ENCODE data around the gene TEAD2.

The TEAD2 gene

DNA sequence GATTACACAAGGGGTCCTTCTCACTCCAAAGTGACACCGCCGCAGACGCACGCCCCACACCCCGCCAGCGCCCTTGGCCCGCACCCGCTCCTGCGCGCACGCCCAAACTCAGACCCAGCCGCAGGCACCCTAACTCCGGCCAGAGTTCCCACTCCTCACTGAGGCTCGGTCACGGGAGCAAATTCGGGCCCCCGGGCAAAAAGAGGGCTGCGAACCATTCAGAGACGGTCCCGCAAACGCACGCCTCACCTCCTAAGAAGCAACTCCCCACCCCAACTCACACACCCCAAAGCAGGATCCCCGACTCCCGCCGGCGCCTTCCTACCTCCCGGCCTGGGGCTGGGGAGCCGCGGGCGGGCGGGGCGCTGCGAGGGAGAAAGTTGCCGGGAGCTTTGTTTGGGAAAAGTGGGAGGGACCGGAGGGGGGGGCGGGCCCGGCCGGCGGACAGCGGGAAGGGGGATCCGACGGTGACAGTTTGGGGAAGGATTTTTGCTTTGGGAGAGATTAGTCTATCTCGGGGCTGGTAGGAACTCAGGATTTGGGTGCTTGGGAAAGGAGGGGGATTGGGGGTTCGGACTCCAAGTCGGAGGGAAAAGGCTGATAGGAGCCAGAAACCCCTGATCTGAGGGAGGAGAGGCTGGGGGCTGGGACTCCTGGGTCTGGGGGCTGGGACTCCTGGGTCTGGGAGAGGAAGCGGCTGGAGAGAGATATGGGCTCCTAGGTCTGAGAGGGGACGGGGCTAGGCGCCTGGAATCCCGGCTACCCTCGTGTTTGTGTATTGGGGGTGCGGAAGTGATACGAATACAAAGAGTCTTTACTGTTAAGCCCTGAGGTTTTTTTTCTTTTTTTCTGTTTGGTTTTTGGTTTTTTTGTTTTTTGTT lies at the start of gene TEAD2:
TSS of gene TEAD2 (minus strand) at position 369 of the 881 bp plus-strand sequence. CDS start 2,341 bp downstream, outside the sequence.
- Histone ChIP-seq H3K9me3 (ENCODE audit: control insufficient read depth in 2 of 2, low read length in 2 of 2) (no peaks in the 10 kb centered on the region), H3K36me3 (ENCODE audit: control insufficient read depth in 2 of 2, insufficient read depth in 2 of 2, low read length in 2 of 2) (no peaks in the 10 kb centered on the region), H3K27ac (ENCODE audit: low read depth in 2 of 2, low read length in 2 of 2) (peak within 1 kb of the TSS; percentile 80 to 84), H3K4me3 (ENCODE audit: low read length in 2 of 2) (peak within 1 kb of the TSS; percentile 72 to 74), H3K9ac (ENCODE audit: low read depth in 1 of 2, low read length in 2 of 2) (peak within 1 kb of the TSS; percentile 72 to 74), H3K27me3 (ENCODE audit: control insufficient read depth in 2 of 2, insufficient read depth in 2 of 2, low read length in 2 of 2) (peaks cover 0 to 4% of the 10 kb centered on the region in 2 donors), H3K4me1 (ENCODE audit: control insufficient read depth in 2 of 2, insufficient read depth in 2 of 2, low read length in 2 of 2) (peaks cover 7 to 12% of the 10 kb centered on the region in 2 donors)

- Histone ChIP-seq H3K27ac (ENCODE audit: low read depth in 2 of 2, low read length in 2 of 2) (no peak overlapping the region), H3K36me3 (ENCODE audit: control insufficient read depth in 2 of 2, insufficient read depth in 2 of 2, low read length in 2 of 2) (no peaks in the 10 kb centered on the region), H3K27me3 (ENCODE audit: control insufficient read depth in 2 of 2, insufficient read depth in 2 of 2, low read length in 2 of 2) (peaks cover 0 to 5% of the 10 kb centered on the region in 2 donors), H3K4me1 (ENCODE audit: control insufficient read depth in 2 of 2, insufficient read depth in 2 of 2, low read length in 2 of 2) (peaks cover 0 to 7% of the 10 kb centered on the region in 2 donors), H3K9me3 (ENCODE audit: control insufficient read depth in 2 of 2, low read length in 2 of 2) (no peaks in the 10 kb centered on the region), H3K4me3 (ENCODE audit: low read length in 2 of 2) (no peak overlapping the region), H3K9ac (ENCODE audit: low read depth in 1 of 2, low read length in 2 of 2) (no peak overlapping the region)
These were observed 49.6 kb upstream of the TEAD2 start for GRCh38 chr19:49411681-49412326.

DNA sequence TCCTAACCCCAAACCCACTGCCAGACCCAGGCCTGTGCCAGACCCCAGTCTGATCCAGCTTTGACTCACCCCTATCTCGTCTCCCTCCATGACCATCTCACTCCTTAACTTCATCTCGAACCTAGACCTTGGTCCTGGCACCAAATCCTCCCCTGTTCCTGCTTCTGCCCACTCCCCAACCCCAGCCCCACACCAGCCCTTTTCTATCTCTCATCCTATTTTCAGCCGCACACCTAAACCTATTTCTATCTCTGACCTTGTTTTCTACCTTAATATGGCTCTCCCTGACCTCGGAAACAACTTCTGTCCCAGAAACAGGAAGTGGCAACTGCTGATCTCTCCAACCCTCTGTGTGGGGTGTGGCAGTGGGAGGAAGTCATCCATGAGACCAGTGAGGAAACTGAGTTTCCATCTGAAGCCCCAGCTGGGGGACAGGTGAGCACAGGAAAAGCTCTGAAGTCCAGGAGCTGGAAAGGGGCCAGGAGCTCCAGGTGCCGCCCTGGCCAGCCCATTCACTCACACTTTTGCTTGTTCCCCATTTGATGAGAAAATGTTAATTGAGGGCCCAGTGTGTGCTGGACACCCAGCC lies 47.3 kb upstream of the TEAD2 start:
- H3K27ac ChIP-seq (ENCODE audit: low read depth in 2 of 2, low read length in 2 of 2): no peak overlapping the region

GRCh38 chr19:49408816-49409440 lies 46.7 kb upstream of the TEAD2 start:
- peaks cover 0 to 7% of the 10 kb centered on the region in 2 donors for H3K4me1 ChIP-seq (ENCODE audit: control insufficient read depth in 2 of 2, insufficient read depth in 2 of 2, low read length in 2 of 2)
- H3K27ac ChIP-seq (ENCODE audit: low read depth in 2 of 2, low read length in 2 of 2): no peak overlapping the region
- H3K4me3 ChIP-seq (ENCODE audit: low read length in 2 of 2): no peak overlapping the region
- H3K9me3 ChIP-seq (ENCODE audit: control insufficient read depth in 2 of 2, low read length in 2 of 2): no peaks in the 10 kb centered on the region
- no peaks in the 10 kb centered on the region for H3K27me3 ChIP-seq (ENCODE audit: control insufficient read depth in 2 of 2, insufficient read depth in 2 of 2, low read length in 2 of 2)
- H3K36me3 ChIP-seq (ENCODE audit: control insufficient read depth in 2 of 2, insufficient read depth in 2 of 2, low read length in 2 of 2): no peaks in the 10 kb centered on the region
- no peak overlapping the region for H3K9ac ChIP-seq (ENCODE audit: low read depth in 1 of 2, low read length in 2 of 2)

More for the DNA sequence above, 47.3 kb upstream of the TEAD2 start:
- no peaks in the 10 kb centered on the region for H3K36me3 ChIP-seq (ENCODE audit: control insufficient read depth in 2 of 2, insufficient read depth in 2 of 2, low read length in 2 of 2)
- H3K27me3 ChIP-seq (ENCODE audit: control insufficient read depth in 2 of 2, insufficient read depth in 2 of 2, low read length in 2 of 2): no peaks in the 10 kb centered on the region
- no peaks in the 10 kb centered on the region for H3K9me3 ChIP-seq (ENCODE audit: control insufficient read depth in 2 of 2, low read length in 2 of 2)
- no peak overlapping the region for H3K4me3 ChIP-seq (ENCODE audit: low read length in 2 of 2)
- peaks cover 0 to 7% of the 10 kb centered on the region in 2 donors for H3K4me1 ChIP-seq (ENCODE audit: control insufficient read depth in 2 of 2, insufficient read depth in 2 of 2, low read length in 2 of 2)
- no peak overlapping the region for H3K9ac ChIP-seq (ENCODE audit: low read depth in 1 of 2, low read length in 2 of 2)

- Histone ChIP-seq H3K4me1 (ENCODE audit: control insufficient read depth in 2 of 2, insufficient read depth in 2 of 2, low read length in 2 of 2) (peaks cover 0 to 7% of the 10 kb centered on the region in 2 donors), H3K36me3 (ENCODE audit: control insufficient read depth in 2 of 2, insufficient read depth in 2 of 2, low read length in 2 of 2) (no peaks in the 10 kb centered on the region), H3K9ac (ENCODE audit: low read depth in 1 of 2, low read length in 2 of 2) (no peak overlapping the region), H3K4me3 (ENCODE audit: low read length in 2 of 2) (no peak overlapping the region), H3K27ac (ENCODE audit: low read depth in 2 of 2, low read length in 2 of 2) (no peak overlapping the region), H3K27me3 (ENCODE audit: control insufficient read depth in 2 of 2, insufficient read depth in 2 of 2, low read length in 2 of 2) (no peaks in the 10 kb centered on the region), H3K9me3 (ENCODE audit: control insufficient read depth in 2 of 2, low read length in 2 of 2) (no peaks in the 10 kb centered on the region)
These were observed 45.3 kb upstream of the TEAD2 start for GRCh38 chr19:49407482-49408015.

GRCh38 chr19:49407079-49407478 lies 44.9 kb upstream of the TEAD2 start:
- Histone ChIP-seq H3K4me1 (ENCODE audit: control insufficient read depth in 2 of 2, insufficient read depth in 2 of 2, low read length in 2 of 2) (peaks cover 0 to 7% of the 10 kb centered on the region in 2 donors), H3K27ac (ENCODE audit: low read depth in 2 of 2, low read length in 2 of 2) (no peak overlapping the region), H3K9me3 (ENCODE audit: control insufficient read depth in 2 of 2, low read length in 2 of 2) (no peaks in the 10 kb centered on the region), H3K9ac (ENCODE audit: low read depth in 1 of 2, low read length in 2 of 2) (no peak overlapping the region), H3K27me3 (ENCODE audit: control insufficient read depth in 2 of 2, insufficient read depth in 2 of 2, low read length in 2 of 2) (no peaks in the 10 kb centered on the region), H3K4me3 (ENCODE audit: low read length in 2 of 2) (no peak overlapping the region), H3K36me3 (ENCODE audit: control insufficient read depth in 2 of 2, insufficient read depth in 2 of 2, low read length in 2 of 2) (no peaks in the 10 kb centered on the region)

DNA sequence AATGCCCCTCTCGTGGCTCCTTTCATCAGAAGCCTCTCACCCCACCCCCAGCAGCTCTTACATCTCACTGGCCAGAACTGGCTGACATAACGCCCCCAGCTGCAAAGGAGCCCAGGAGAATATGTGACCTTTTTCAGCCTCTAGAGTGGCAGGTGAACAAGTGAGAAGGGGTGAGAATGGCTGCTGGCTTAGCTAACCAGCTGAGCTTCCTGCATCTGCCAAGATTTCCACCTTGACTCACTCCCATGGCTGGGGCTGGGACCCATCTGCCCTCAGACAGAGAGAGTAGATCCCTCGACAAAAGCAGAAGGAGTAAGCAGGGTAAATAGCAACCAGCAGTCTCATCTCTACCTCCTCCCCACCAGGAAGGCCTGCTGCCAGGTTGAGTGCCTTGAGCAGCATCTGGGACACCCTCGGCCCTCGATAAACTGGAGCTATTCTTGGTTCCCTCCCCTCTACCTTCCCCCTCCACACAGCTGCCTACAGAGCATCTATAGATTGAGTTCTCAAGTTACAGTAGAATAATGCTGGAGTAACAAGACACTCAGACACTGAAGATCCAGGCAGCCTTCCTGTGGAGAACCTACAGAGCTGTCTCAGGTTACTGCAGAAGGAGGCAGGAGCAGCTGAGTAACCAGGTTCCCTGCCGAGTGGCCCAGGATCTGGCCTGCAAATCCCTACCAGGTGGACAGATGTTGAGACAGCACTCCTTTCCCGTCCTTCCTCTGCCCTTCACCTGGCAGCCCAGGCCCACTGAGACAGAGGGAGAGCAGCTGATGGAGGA lies 41.4 kb upstream of the TEAD2 start:
- no peak overlapping the region for H3K4me3 ChIP-seq (ENCODE audit: low read length in 2 of 2)
- no peaks in the 10 kb centered on the region for H3K4me1 ChIP-seq (ENCODE audit: control insufficient read depth in 2 of 2, insufficient read depth in 2 of 2, low read length in 2 of 2)
- H3K27ac ChIP-seq (ENCODE audit: low read depth in 2 of 2, low read length in 2 of 2): no peak overlapping the region
- no peaks in the 10 kb centered on the region for H3K36me3 ChIP-seq (ENCODE audit: control insufficient read depth in 2 of 2, insufficient read depth in 2 of 2, low read length in 2 of 2)
- no peaks in the 10 kb centered on the region for H3K9me3 ChIP-seq (ENCODE audit: control insufficient read depth in 2 of 2, low read length in 2 of 2)
- no peak overlapping the region for H3K9ac ChIP-seq (ENCODE audit: low read depth in 1 of 2, low read length in 2 of 2)
- no peaks in the 10 kb centered on the region for H3K27me3 ChIP-seq (ENCODE audit: control insufficient read depth in 2 of 2, insufficient read depth in 2 of 2, low read length in 2 of 2)

GRCh38 chr19:49400029-49400428 lies 37.8 kb upstream of the TEAD2 start:
- Histone ChIP-seq H3K27ac (ENCODE audit: low read depth in 2 of 2, low read length in 2 of 2) (no peak overlapping the region), H3K9ac (ENCODE audit: low read depth in 1 of 2, low read length in 2 of 2) (no peak overlapping the region), H3K27me3 (ENCODE audit: control insufficient read depth in 2 of 2, insufficient read depth in 2 of 2, low read length in 2 of 2) (no peaks in the 10 kb centered on the region), H3K36me3 (ENCODE audit: control insufficient read depth in 2 of 2, insufficient read depth in 2 of 2, low read length in 2 of 2) (no peaks in the 10 kb centered on the region), H3K4me3 (ENCODE audit: low read length in 2 of 2) (no peak overlapping the region), H3K9me3 (ENCODE audit: control insufficient read depth in 2 of 2, low read length in 2 of 2) (no peaks in the 10 kb centered on the region), H3K4me1 (ENCODE audit: control insufficient read depth in 2 of 2, insufficient read depth in 2 of 2, low read length in 2 of 2) (no peaks in the 10 kb centered on the region)

GRCh38 chr19:49398931-49399330 lies 36.7 kb upstream of the TEAD2 start:
- Histone ChIP-seq H3K9ac (ENCODE audit: low read depth in 1 of 2, low read length in 2 of 2) (no peak overlapping the region), H3K9me3 (ENCODE audit: control insufficient read depth in 2 of 2, low read length in 2 of 2) (no peaks in the 10 kb centered on the region), H3K4me3 (ENCODE audit: low read length in 2 of 2) (no peak overlapping the region), H3K27ac (ENCODE audit: low read depth in 2 of 2, low read length in 2 of 2) (no peak overlapping the region), H3K4me1 (ENCODE audit: control insufficient read depth in 2 of 2, insufficient read depth in 2 of 2, low read length in 2 of 2) (no peaks in the 10 kb centered on the region), H3K27me3 (ENCODE audit: control insufficient read depth in 2 of 2, insufficient read depth in 2 of 2, low read length in 2 of 2) (no peaks in the 10 kb centered on the region), H3K36me3 (ENCODE audit: control insufficient read depth in 2 of 2, insufficient read depth in 2 of 2, low read length in 2 of 2) (no peaks in the 10 kb centered on the region)

All from mucosa of rectum (tissue), 2 donors.